HCT116 (cell line): ENCODE results near the gene LILRB3. TPM values are rescaled to one million over a fixed set of nuclear protein-coding genes. Genes with fewer than 3 reads are reported as not detected.

Experiments
- ATAC-seq: fragments of 200-7000 bp; cut with Tn5 transposase; 2 replicates; pipeline ENCODE4 v1.9.1; 2020; ENCODE audit warnings: mild to moderate bottlenecking, moderate library complexity
- BruUV-seq: library from RNA; stranded (reverse); fragments of 400-500 nt; replicated peaks from 2 replicates; lab custom pipeline; 2021; lab: Mats Ljungman, UMichigan
- CTCF ChIA-PET: fragments of 300-600 bp; sonication (Branson Sonifier 250); formaldehyde crosslinking; loops from one replicate; lab custom pipeline; 2021; ENCODE audit warnings: antibody characterized with exemption; lab: Charles Lee
- POLR2A ChIA-PET: fragments of 300-600, 350-600 bp; sonication (Branson Sonifier 250); formaldehyde crosslinking; loops from one replicate; lab custom pipeline; 2021; ENCODE audit warnings: antibody characterized with exemption; lab: Charles Lee
- RAD21 ChIA-PET, 2 experiments: fragments of 300-600 bp; sonication (Branson Sonifier 250); formaldehyde crosslinking; loops; one replicate each; lab custom pipeline; 2023; ENCODE audit warnings: low total read pairs in 2 of 2; ENCODE audit not compliant: uncharacterized antibody in 2 of 2, unreplicated experiment in 2 of 2, low non-redundant PET in 1 of 2; lab: Charles Lee
- DNase-seq: peaks from one replicate; pipeline ENCODE4 v3.0.0-alpha.2; 2010; ENCODE audit warnings: low read depth, low spot score
- H2AFZ ChIP-seq: fragments of 200-600 bp; shearing (Covaris generic), sonication (generic); 2 replicates; pipeline ENCODE4 v1.6.1; 2017; ENCODE audit warnings: low read depth, mixed run types, mixed read lengths, antibody characterized with exemption, low read length; ENCODE audit not compliant: poor library complexity, severe bottlenecking
- H3K27ac ChIP-seq: 2 replicates; pipeline ENCODE4 v1.5.1; 2012; ENCODE audit warnings: low read depth, low read length
- H3K27me3 ChIP-seq: fragments of 200-600 bp; sonication (generic); 2 replicates; pipeline ENCODE4 v1.6.1; 2016; ENCODE audit warnings: mixed run types, low read length, mixed read lengths; ENCODE audit not compliant: insufficient read depth
- H3K36me3 ChIP-seq, 2 experiments: fragments of 200-500 bp in 1 of 2; fragments of 200-600 bp in 1 of 2; sonication (Bioruptor generic) in 1 of 2; sonication (generic) in 1 of 2; 2 replicates each; pipeline versions ENCODE4 v1.5.1 to v1.6.1; 2014 to 2016; ENCODE audit warnings: low read length in 2 of 2, inconsistent platforms in 1 of 2, mixed read lengths in 1 of 2, mixed run types in 1 of 2; ENCODE audit not compliant: insufficient read depth in 2 of 2, control insufficient read depth in 1 of 2
- H3K4me1 ChIP-seq, 2 experiments: fragments of 200-600 bp in 1 of 2; sonication (generic) in 1 of 2; 2 replicates each; pipeline versions ENCODE4 v1.5.1 to v1.6.1; 2012 to 2017; ENCODE audit warnings: low read length in 2 of 2, inconsistent platforms in 1 of 2, mild to moderate bottlenecking in 1 of 2, mixed read lengths in 1 of 2, mixed run types in 1 of 2, moderate library complexity in 1 of 2; ENCODE audit not compliant: insufficient read depth in 2 of 2, control insufficient read depth in 1 of 2
- H3K4me2 ChIP-seq: fragments of 200-600 bp; sonication (generic); 2 replicates; pipeline ENCODE4 v1.6.1; 2017; ENCODE audit warnings: mixed run types, low read length, mixed read lengths
- H3K4me3 ChIP-seq, 2 experiments: fragments of 200-600 bp in 1 of 2; sonication (generic) in 1 of 2; replicated peaks in 1 of 2; 2 replicates each; pipeline ENCODE4 v1.5.1; 2011 to 2016; ENCODE audit warnings: low read length in 2 of 2, control low read depth in 1 of 2, low read depth in 1 of 2, mild to moderate bottlenecking in 1 of 2, mixed read lengths in 1 of 2, mixed run types in 1 of 2
- H3K79me2 ChIP-seq: fragments of 200-600 bp; sonication (generic); 2 replicates; pipeline ENCODE4 v1.6.1; 2017; ENCODE audit warnings: mild to moderate bottlenecking, mixed run types, low read length, moderate library complexity, mixed read lengths; ENCODE audit not compliant: insufficient read depth
- H3K9ac ChIP-seq: fragments of 200-600 bp; sonication (generic); 2 replicates; pipeline ENCODE4 v1.6.1; 2016; ENCODE audit warnings: low read length, mixed read lengths
- H3K9me2 ChIP-seq: fragments of 200-600 bp; sonication (generic), shearing (Covaris generic); 2 replicates; pipeline ENCODE4 v1.6.1; 2017; ENCODE audit warnings: mixed run types, mild to moderate bottlenecking, moderate library complexity; ENCODE audit not compliant: insufficient read depth
- H3K9me3 ChIP-seq, 2 experiments: fragments of 200-500 bp in 1 of 2; fragments of 200-600 bp in 1 of 2; sonication (Bioruptor generic) in 1 of 2; sonication (generic) in 1 of 2; 2 replicates each; pipeline ENCODE4 v1.6.1; 2014 to 2017; ENCODE audit warnings: low read length in 2 of 2, mixed read lengths in 2 of 2, inconsistent platforms in 1 of 2, low read depth in 1 of 2, mild to moderate bottlenecking in 1 of 2, mixed run types in 1 of 2, moderate library complexity in 1 of 2; ENCODE audit not compliant: control insufficient read depth in 1 of 2, insufficient read depth in 1 of 2
- H4K20me1 ChIP-seq: fragments of 200-600 bp; sonication (generic), shearing (Covaris generic); 2 replicates; pipeline ENCODE4 v1.6.1; 2017; ENCODE audit warnings: mixed run types, mild to moderate bottlenecking, moderate library complexity; ENCODE audit not compliant: insufficient read depth
- CEBPB ChIP-seq: IDR thresholded peaks from 2 replicates; pipeline ENCODE4 v1.6.1; 2012; ENCODE audit warnings: low read depth
- CTCF ChIP-seq, 3 experiments: fragments of 200-600 bp in 1 of 3; sonication (generic) in 1 of 3; IDR thresholded peaks in 2 of 3; conservative IDR thresholded peaks in 1 of 3; 2 replicates each; pipeline ENCODE4 v1.5.1; 2012 to 2017; ENCODE audit warnings: low read depth in 2 of 3, low read length in 2 of 3, antibody characterized with exemption in 1 of 3, borderline replicate concordance in 1 of 3, control low read depth in 1 of 3, mild to moderate bottlenecking in 1 of 3, mixed read lengths in 1 of 3, mixed run types in 1 of 3, moderate library complexity in 1 of 3; ENCODE audit not compliant: insufficient read depth in 1 of 3
- EGR1 ChIP-seq: IDR thresholded peaks from 2 replicates; pipeline ENCODE4 v1.6.1; 2012; ENCODE audit warnings: low read depth
- ELF1 ChIP-seq: IDR thresholded peaks from 2 replicates; pipeline ENCODE4 v1.6.1; 2012; ENCODE audit warnings: low read depth, borderline replicate concordance
- EZH2 ChIP-seq: fragments of 200-600 bp; sonication (generic); IDR thresholded peaks from 2 replicates; pipeline ENCODE4 v1.6.1; 2017; ENCODE audit warnings: antibody characterized with exemption, mixed run types
- EZH2phosphoT487 ChIP-seq: fragments of 200-600 bp; IDR thresholded peaks from 2 replicates; pipeline ENCODE4 v1.6.1; 2018; ENCODE audit warnings: antibody characterized with exemption, borderline replicate concordance
- FOSL1 ChIP-seq: IDR thresholded peaks from 2 replicates; pipeline ENCODE4 v1.6.1; 2012; ENCODE audit warnings: low read depth
- JUND ChIP-seq: IDR thresholded peaks from 2 replicates; pipeline ENCODE4 v1.6.1; 2012
- SIN3A ChIP-seq: IDR thresholded peaks from 2 replicates; pipeline ENCODE4 v1.6.1; 2012; ENCODE audit warnings: low read depth
- SP1 ChIP-seq: IDR thresholded peaks from 2 replicates; pipeline ENCODE4 v1.6.1; 2012; ENCODE audit warnings: low read depth
- SRF ChIP-seq: IDR thresholded peaks from 2 replicates; pipeline ENCODE4 v1.6.1; 2012; ENCODE audit warnings: low read depth
- YY1 ChIP-seq: IDR thresholded peaks from 2 replicates; pipeline ENCODE4 v1.6.1; 2011; ENCODE audit warnings: low read length, low read depth, moderate library complexity, mild to moderate bottlenecking; ENCODE audit not compliant: insufficient replicate concordance; ENCODE audit errors: extremely low read depth
- ZFX ChIP-seq: fragments of 450-650 bp; IDR thresholded peaks from 2 replicates; pipeline ENCODE4 v1.6.1; 2017
- ZNF274 ChIP-seq: fragments of 200-500 bp; sonication (Bioruptor generic); IDR thresholded peaks from 2 replicates; pipeline ENCODE4 v1.6.1; 2014; ENCODE audit warnings: mild to moderate bottlenecking, low read depth, low read length, inconsistent platforms
- intact Hi-C: fragments of 100-400 bp; cut with micrococcal nuclease; formaldehyde crosslinking; loops from 2 replicates; pipeline ENCODE4 v1.10.0; 2022
- total RNA-seq: library from RNA; stranded (reverse); gene quantifications from one replicate; pipeline ENCODE4 v1.2.1, GENCODE V29; 2021; ENCODE audit not compliant: unreplicated experiment

LILRB3 gene
- total RNA-seq, 1 experiment from 2014 or later = 0.12 TPM

- H3K4me2 ChIP-seq = no peak overlapping the region
- CTCF ChIA-PET = no interaction called here
- H3K79me2 ChIP-seq = no peaks in the 10 kb centered on the region
- no peak overlapping the region for H2AFZ ChIP-seq
- no peak for TF ChIP-seq JUND
- TF ChIP-seq EZH2phosphoT487 = no peak
- no peak for TF ChIP-seq YY1
- no peak overlapping the region for H3K9ac ChIP-seq
- no peaks in the 10 kb centered on the region for H3K9me3 ChIP-seq
- DNase-seq (no peak), ATAC-seq (no peak)
- no peak overlapping the region for H3K4me3 ChIP-seq
- H3K36me3 ChIP-seq = no peaks in the 10 kb centered on the region
- intact Hi-C loops = no loop called here
- POLR2A ChIA-PET = no interaction called here
- no peaks in the 10 kb centered on the region for H3K9me2 ChIP-seq
- BruUV-seq = no TSS peak
- H3K27me3 ChIP-seq = peaks cover 7% of the 10 kb centered on the region; the same call in 1 of the 2 replicates
- H3K4me1 ChIP-seq = no peaks in the 10 kb centered on the region
- RAD21 ChIA-PET = no interaction called here
- H3K27ac ChIP-seq = no peak overlapping the region
- H4K20me1 ChIP-seq = no peaks in the 10 kb centered on the region
Measured at GRCh38 chr19:54262066-54262465, 39.3 kb upstream of the LILRB3 start.

- DNase-seq = no peak
- no peaks in the 10 kb centered on the region for H3K9me2 ChIP-seq
- no peaks in the 10 kb centered on the region for H4K20me1 ChIP-seq
- POLR2A ChIA-PET = no interaction called here
- peaks cover 7% of the 10 kb centered on the region; the same call in 1 of the 2 replicates for H3K27me3 ChIP-seq
- H3K9me3 ChIP-seq = no peaks in the 10 kb centered on the region
- H3K4me1 ChIP-seq = no peaks in the 10 kb centered on the region
- H3K36me3 ChIP-seq = no peaks in the 10 kb centered on the region
- no peak within 1 kb of the TSS for H3K4me3 ChIP-seq
- no peak for ATAC-seq
- TF ChIP-seq JUND (no peak), EGR1 (no peak), SRF (no peak), ELF1 (no peak), FOSL1 (no peak), EZH2 (no peak), CEBPB (no peak), CTCF (IDR thresholded peaks at IDR 0.05 in 2 of 3, conservative IDR thresholded peaks at IDR 0.05 in 1 of 3; ENCODE audit: borderline replicate concordance in 1 of 3, insufficient read depth in 1 of 3, low read depth in 2 of 3, low read length in 2 of 3) (no peak), SP1 (no peak), SIN3A (no peak), ZFX (no peak), ZNF274 (no peak), EZH2phosphoT487 (no peak)
- no TSS peak for BruUV-seq
- H3K4me2 ChIP-seq = no peak within 1 kb of the TSS
- RAD21 ChIA-PET = no interaction called here
- CTCF ChIA-PET = interaction anchor here (2.7 kb wide), 1 partner anchor 9 kb away, joined by 15 read pairs; no protein-coding TSS in a partner anchor
- H3K9ac ChIP-seq = no peak within 1 kb of the TSS
- no peaks in the 10 kb centered on the region for H3K79me2 ChIP-seq
- intact Hi-C loops = no loop called here
- H3K27ac ChIP-seq = no peak within 1 kb of the TSS
- H2AFZ ChIP-seq = no peak within 1 kb of the TSS
Measured at GRCh38 chr19:54257116-54257480, 34.3 kb upstream of the LILRB3 start, which contains the start of gene LILRB5. TSS of gene LILRB5 (minus strand) at chr19:54257273. CDS start at chr19:54257193, 80 bp downstream.
